Activated naive CD8-positive, alpha-beta T cell treated with anti-CD3 and anti-CD28 coated beads, Interleukin-2, amount 10 ng/mL, durations not matched to agents 7 days and 5 days (primary cell): ENCODE measurements around the gene CHRDL1. TPM values are rescaled to one million over a fixed set of nuclear protein-coding genes. Genes with fewer than 3 reads are reported as not detected.
A peak's percentile ranks its signal among the peaks of the same experiment; 100 is the strongest.
"Not testable (repeated sequence)": the region's sequence is repeated elsewhere in the genome, so short reads cannot be mapped to it uniquely, and the experiment has no call there.

ENCODE experiments used
- ATAC-seq: fragments of 150-1000 bp; cut with Tn5 transposase; one replicate; pipeline ENCODE4 v1.10.0; 2021; ENCODE audit warnings: low read depth, moderate library complexity
- POLR2A ChIA-PET: fragments of 350-600 bp; sonication (Branson Sonifier 250); formaldehyde crosslinking; loops from one replicate; lab custom pipeline; 2021; ENCODE audit warnings: antibody characterized with exemption; lab: Charles Lee
- DNase-seq: peaks from one replicate; pipeline ENCODE4 v3.0.0; 2021
- H3K27ac Mint-ChIP-seq: one replicate; pipeline ENCODE4 v1.8.0; 2022; ENCODE audit warnings: mild to moderate bottlenecking, mixed read lengths
- H3K27me3 Mint-ChIP-seq: one replicate; pipeline ENCODE4 v1.8.0; 2022; ENCODE audit warnings: mild to moderate bottlenecking, moderate library complexity, mixed read lengths
- H3K36me3 Mint-ChIP-seq: one replicate; pipeline ENCODE4 v1.8.0; 2021; ENCODE audit warnings: mild to moderate bottlenecking, mixed read lengths
- H3K4me1 Mint-ChIP-seq: one replicate; pipeline ENCODE4 v1.8.0; 2021; ENCODE audit warnings: mixed read lengths
- H3K4me3 Mint-ChIP-seq: one replicate; pipeline ENCODE4 v1.8.0; 2022; ENCODE audit warnings: mild to moderate bottlenecking, moderate library complexity, mixed read lengths
- H3K9me3 Mint-ChIP-seq: one replicate; pipeline ENCODE4 v1.8.0; 2021; ENCODE audit warnings: mixed read lengths
- total RNA-seq, 2 experiments: library from RNA; stranded (reverse); gene quantifications; one replicate each; pipeline ENCODE4 v1.2.3, GENCODE V29; 2021

The CHRDL1 gene
- total RNA-seq = not detected

GRCh38 chrX:110795645-110796406 is at the start of gene CHRDL1:
Gene CHRDL1, minus strand, starts transcription at chrX:110795817. Its CDS starts 3,636 bp downstream, at chrX:110792181.
- ATAC-seq (peak; percentile 30), DNase-seq (peak; percentile 21)
- H3K9me3 Mint-ChIP-seq = no peaks in the 10 kb centered on the region
- H3K27me3 Mint-ChIP-seq = peaks cover 15% of the 10 kb centered on the region
- H3K27ac Mint-ChIP-seq = no peak within 1 kb of the TSS
- H3K4me1 Mint-ChIP-seq = peaks cover 3% of the 10 kb centered on the region
- H3K4me3 Mint-ChIP-seq = peak within 1 kb of the TSS; percentile 58
- POLR2A ChIA-PET = no interaction called here
- H3K36me3 Mint-ChIP-seq = no peaks in the 10 kb centered on the region

GRCh38 chrX:110836982-110837381 is 41.4 kb upstream of the CHRDL1 start:
- DNase-seq = no peak
- H3K9me3 Mint-ChIP-seq = no peaks in the 10 kb centered on the region
- no peaks in the 10 kb centered on the region for H3K36me3 Mint-ChIP-seq
- H3K4me1 Mint-ChIP-seq = no peaks in the 10 kb centered on the region
- H3K27me3 Mint-ChIP-seq = no peaks in the 10 kb centered on the region
- no peak overlapping the region for H3K27ac Mint-ChIP-seq
- no peak for ATAC-seq
- H3K4me3 Mint-ChIP-seq = no peak overlapping the region
- POLR2A ChIA-PET = no interaction called here

- Mint-ChIP-seq H3K36me3 (no peaks in the 10 kb centered on the region), H3K27me3 (no peaks in the 10 kb centered on the region), H3K9me3 (no peaks in the 10 kb centered on the region), H3K4me3 (no peak overlapping the region), H3K27ac (no peak overlapping the region), H3K4me1 (no peaks in the 10 kb centered on the region)
- POLR2A ChIA-PET = no interaction called here
- no peak for ATAC-seq
- DNase-seq = no peak
Observed at GRCh38 chrX:110836451-110836850, 40.8 kb upstream of the CHRDL1 start.

GRCh38 chrX:110836001-110836400 is 40.4 kb upstream of the CHRDL1 start:
- Mint-ChIP-seq H3K4me1 (no peaks in the 10 kb centered on the region), H3K27me3 (no peaks in the 10 kb centered on the region), H3K9me3 (no peaks in the 10 kb centered on the region), H3K4me3 (no peak overlapping the region), H3K36me3 (no peaks in the 10 kb centered on the region), H3K27ac (no peak overlapping the region)
- no peak for DNase-seq
- POLR2A ChIA-PET = no interaction called here
- no peak for ATAC-seq

- DNase-seq (no peak), ATAC-seq (no peak)
- H3K27me3 Mint-ChIP-seq = no peaks in the 10 kb centered on the region
- no peaks in the 10 kb centered on the region for H3K4me1 Mint-ChIP-seq
- H3K9me3 Mint-ChIP-seq = no peaks in the 10 kb centered on the region
- H3K36me3 Mint-ChIP-seq = no peaks in the 10 kb centered on the region
- no peak overlapping the region for H3K4me3 Mint-ChIP-seq
- no peak overlapping the region for H3K27ac Mint-ChIP-seq
- POLR2A ChIA-PET = no interaction called here
Observed at GRCh38 chrX:110825972-110826371, 30.4 kb upstream of the CHRDL1 start.

- H3K9me3 Mint-ChIP-seq, POLR2A ChIA-PET, H3K27me3 Mint-ChIP-seq, ATAC-seq, DNase-seq, H3K36me3 Mint-ChIP-seq, H3K4me1 Mint-ChIP-seq, H3K27ac Mint-ChIP-seq, H3K4me3 Mint-ChIP-seq: not testable (repeated sequence)
Observed at GRCh38 chrX:110816543-110816942, 20.9 kb upstream of the CHRDL1 start.

GRCh38 chrX:110806145-110806544 is 10.5 kb upstream of the CHRDL1 start:
- H3K9me3 Mint-ChIP-seq = no peaks in the 10 kb centered on the region
- H3K36me3 Mint-ChIP-seq = no peaks in the 10 kb centered on the region
- no peaks in the 10 kb centered on the region for H3K4me1 Mint-ChIP-seq
- no peak overlapping the region for H3K27ac Mint-ChIP-seq
- no peaks in the 10 kb centered on the region for H3K27me3 Mint-ChIP-seq
- no peak for DNase-seq
- POLR2A ChIA-PET = no interaction called here
- no peak for ATAC-seq
- H3K4me3 Mint-ChIP-seq = no peak overlapping the region

- DNase-seq = no peak
- H3K4me3 Mint-ChIP-seq = no peak overlapping the region
- ATAC-seq = no peak
- no peaks in the 10 kb centered on the region for H3K27me3 Mint-ChIP-seq
- no peaks in the 10 kb centered on the region for H3K4me1 Mint-ChIP-seq
- no peaks in the 10 kb centered on the region for H3K36me3 Mint-ChIP-seq
- H3K27ac Mint-ChIP-seq = no peak overlapping the region
- H3K9me3 Mint-ChIP-seq = no peaks in the 10 kb centered on the region
- POLR2A ChIA-PET = no interaction called here
Observed at GRCh38 chrX:110805303-110805702, 9.7 kb upstream of the CHRDL1 start.

- no peak for DNase-seq
- H3K9me3 Mint-ChIP-seq = no peaks in the 10 kb centered on the region
- no peak overlapping the region for H3K27ac Mint-ChIP-seq
- H3K27me3 Mint-ChIP-seq = peaks cover 2% of the 10 kb centered on the region
- H3K36me3 Mint-ChIP-seq = no peaks in the 10 kb centered on the region
- POLR2A ChIA-PET = no interaction called here
- H3K4me1 Mint-ChIP-seq = no peaks in the 10 kb centered on the region
- H3K4me3 Mint-ChIP-seq = no peak overlapping the region
- no peak for ATAC-seq
Observed at GRCh38 chrX:110804446-110804845, 8.8 kb upstream of the CHRDL1 start.

GRCh38 chrX:110803506-110803905 is 7.9 kb upstream of the CHRDL1 start:
- Mint-ChIP-seq H3K4me1 (no peaks in the 10 kb centered on the region), H3K9me3 (no peaks in the 10 kb centered on the region), H3K27me3 (peaks cover 2% of the 10 kb centered on the region), H3K27ac (no peak overlapping the region), H3K36me3 (no peaks in the 10 kb centered on the region), H3K4me3 (no peak overlapping the region)
- ATAC-seq (no peak), DNase-seq (no peak)
- POLR2A ChIA-PET = no interaction called here

- Mint-ChIP-seq H3K9me3 (no peaks in the 10 kb centered on the region), H3K36me3 (no peaks in the 10 kb centered on the region), H3K27ac (no peak overlapping the region), H3K27me3 (peaks cover 15% of the 10 kb centered on the region), H3K4me1 (peaks cover 3% of the 10 kb centered on the region), H3K4me3 (peak overlapping the region; percentile 58)
- ATAC-seq (no peak), DNase-seq (no peak)
- POLR2A ChIA-PET = no interaction called here
Observed at GRCh38 chrX:110796407-110796697, 735 bp upstream of the CHRDL1 start.

GRCh38 chrX:110794601-110795000 is 1.0 kb downstream of the CHRDL1 start:
- H3K4me3 Mint-ChIP-seq = no peak overlapping the region
- H3K4me1 Mint-ChIP-seq = peaks cover 3% of the 10 kb centered on the region
- ATAC-seq (no peak), DNase-seq (no peak)
- H3K36me3 Mint-ChIP-seq = no peaks in the 10 kb centered on the region
- H3K27ac Mint-ChIP-seq = no peak overlapping the region
- H3K27me3 Mint-ChIP-seq = peaks cover 13% of the 10 kb centered on the region
- no peaks in the 10 kb centered on the region for H3K9me3 Mint-ChIP-seq
- POLR2A ChIA-PET = no interaction called here

GRCh38 chrX:110791071-110791470 is 4.5 kb downstream of the CHRDL1 start:
- Mint-ChIP-seq H3K4me3 (no peak overlapping the region), H3K27me3 (peaks cover 10% of the 10 kb centered on the region), H3K36me3 (no peaks in the 10 kb centered on the region), H3K4me1 (peaks cover under 1% of the 10 kb centered on the region), H3K27ac (no peak overlapping the region), H3K9me3 (no peaks in the 10 kb centered on the region)
- DNase-seq = no peak
- POLR2A ChIA-PET = no interaction called here
- ATAC-seq = no peak

GRCh38 chrX:110786486-110786885 is 9.1 kb downstream of the CHRDL1 start:
- no peaks in the 10 kb centered on the region for H3K4me1 Mint-ChIP-seq
- ATAC-seq = no peak
- DNase-seq = no peak
- no peaks in the 10 kb centered on the region for H3K9me3 Mint-ChIP-seq
- H3K36me3 Mint-ChIP-seq = no peaks in the 10 kb centered on the region
- no peak overlapping the region for H3K27ac Mint-ChIP-seq
- H3K4me3 Mint-ChIP-seq = no peak overlapping the region
- no peaks in the 10 kb centered on the region for H3K27me3 Mint-ChIP-seq
- POLR2A ChIA-PET = no interaction called here
